ENCODE data around the gene IL17RA.

IL17RA gene

GRCh38 chr22:17158568-17159503 is 74.0 kb downstream of the IL17RA start, which contains the start of gene HDHD5:
TSS of gene HDHD5 (minus strand) at chr22:17159277. CDS start at chr22:17159251, 26 bp downstream.
- Histone ChIP-seq H3F3A (ENCODE audit: insufficient read depth, low read length) (no peaks in the 10 kb centered on the region), H3K4me2 (ENCODE audit: low read length) (peak within 1 kb of the TSS; percentile 97), H3K4me1 (ENCODE audit: insufficient read depth, low read length, severe bottlenecking) (peaks cover 30% of the 10 kb centered on the region), H3K79me2 (ENCODE audit: insufficient read depth, low read length) (peaks cover 7% of the 10 kb centered on the region), H2AFZ (ENCODE audit: low read length) (peak within 1 kb of the TSS; percentile 54; the same call in 1 of the 2 replicates), H3K9me3 (ENCODE audit: low read length) (no peaks in the 10 kb centered on the region), H3K9me2 (ENCODE audit: low read depth, low read length) (no peaks in the 10 kb centered on the region), H3K27me3 (ENCODE audit: insufficient read depth, low read length) (no peaks in the 10 kb centered on the region), H3K36me3 (ENCODE audit: insufficient read depth, low read length) (peaks cover 3% of the 10 kb centered on the region; the same call in 1 of the 2 replicates), H3K9ac (ENCODE audit: low read length) (peak within 1 kb of the TSS; percentile 94), H4K20me1 (ENCODE audit: insufficient read depth, low read length) (no peaks in the 10 kb centered on the region), H3K27ac (ENCODE audit: low read depth, low read length, poor library complexity, severe bottlenecking) (peak within 1 kb of the TSS; percentile 72), H3K4me3 (ENCODE audit: low read depth, low read length, poor library complexity, severe bottlenecking) (peak within 1 kb of the TSS; percentile 96)
- TF ChIP-seq EZH2 (IDR thresholded peaks at IDR 0.05; ENCODE audit: borderline replicate concordance, low read length) (no peak), CTCF (IDR thresholded peaks at IDR 0.05; ENCODE audit: low read length) (no peak; the same call in 1 of the 2 replicates)

GRCh38 chr22:17159504-17159951 is 74.7 kb downstream of the IL17RA start:
- H3K9me2 ChIP-seq (ENCODE audit: low read depth, low read length): no peaks in the 10 kb centered on the region
- H2AFZ ChIP-seq (ENCODE audit: low read length): no peak overlapping the region
- no peaks in the 10 kb centered on the region for H3K9me3 ChIP-seq (ENCODE audit: low read length)
- TF ChIP-seq EZH2 (IDR thresholded peaks at IDR 0.05; ENCODE audit: borderline replicate concordance, low read length): no peak
- TF ChIP-seq CTCF (IDR thresholded peaks at IDR 0.05; ENCODE audit: low read length): no peak
- H4K20me1 ChIP-seq (ENCODE audit: insufficient read depth, low read length): no peaks in the 10 kb centered on the region
- no peaks in the 10 kb centered on the region for H3F3A ChIP-seq (ENCODE audit: insufficient read depth, low read length)
- peaks cover 3% of the 10 kb centered on the region; the same call in 1 of the 2 replicates for H3K36me3 ChIP-seq (ENCODE audit: insufficient read depth, low read length)
- H3K27me3 ChIP-seq (ENCODE audit: insufficient read depth, low read length): no peaks in the 10 kb centered on the region
- peaks cover 7% of the 10 kb centered on the region for H3K79me2 ChIP-seq (ENCODE audit: insufficient read depth, low read length)
- H3K4me3 ChIP-seq (ENCODE audit: low read depth, low read length, poor library complexity, severe bottlenecking): peak overlapping the region; percentile 96
- H3K9ac ChIP-seq (ENCODE audit: low read length): peak overlapping the region; percentile 52
- H3K4me2 ChIP-seq (ENCODE audit: low read length): peak overlapping the region; percentile 97
- H3K27ac ChIP-seq (ENCODE audit: low read depth, low read length, poor library complexity, severe bottlenecking): no peak overlapping the region
- H3K4me1 ChIP-seq (ENCODE audit: insufficient read depth, low read length, severe bottlenecking): peaks cover 30% of the 10 kb centered on the region

GRCh38 chr22:17161991-17162390 is 77.2 kb downstream of the IL17RA start:
- no peak overlapping the region for H3K4me2 ChIP-seq (ENCODE audit: low read length)
- H3F3A ChIP-seq (ENCODE audit: insufficient read depth, low read length): no peaks in the 10 kb centered on the region
- no peaks in the 10 kb centered on the region for H3K9me2 ChIP-seq (ENCODE audit: low read depth, low read length)
- no peaks in the 10 kb centered on the region for H4K20me1 ChIP-seq (ENCODE audit: insufficient read depth, low read length)
- H3K4me3 ChIP-seq (ENCODE audit: low read depth, low read length, poor library complexity, severe bottlenecking): no peak overlapping the region
- no peak for TF ChIP-seq CTCF (IDR thresholded peaks at IDR 0.05; ENCODE audit: low read length)
- no peak for TF ChIP-seq EZH2 (IDR thresholded peaks at IDR 0.05; ENCODE audit: borderline replicate concordance, low read length)
- H3K4me1 ChIP-seq (ENCODE audit: insufficient read depth, low read length, severe bottlenecking): peaks cover 24% of the 10 kb centered on the region
- H2AFZ ChIP-seq (ENCODE audit: low read length): no peak overlapping the region
- H3K27ac ChIP-seq (ENCODE audit: low read depth, low read length, poor library complexity, severe bottlenecking): no peak overlapping the region
- H3K36me3 ChIP-seq (ENCODE audit: insufficient read depth, low read length): peaks cover 3% of the 10 kb centered on the region; the same call in 1 of the 2 replicates
- no peak overlapping the region for H3K9ac ChIP-seq (ENCODE audit: low read length)
- H3K27me3 ChIP-seq (ENCODE audit: insufficient read depth, low read length): no peaks in the 10 kb centered on the region
- no peaks in the 10 kb centered on the region for H3K9me3 ChIP-seq (ENCODE audit: low read length)
- H3K79me2 ChIP-seq (ENCODE audit: insufficient read depth, low read length): peaks cover 7% of the 10 kb centered on the region

Data from OCI-LY1 (cell line).